ENCODE data around the gene SLC44A2.

Gene SLC44A2

DNA sequence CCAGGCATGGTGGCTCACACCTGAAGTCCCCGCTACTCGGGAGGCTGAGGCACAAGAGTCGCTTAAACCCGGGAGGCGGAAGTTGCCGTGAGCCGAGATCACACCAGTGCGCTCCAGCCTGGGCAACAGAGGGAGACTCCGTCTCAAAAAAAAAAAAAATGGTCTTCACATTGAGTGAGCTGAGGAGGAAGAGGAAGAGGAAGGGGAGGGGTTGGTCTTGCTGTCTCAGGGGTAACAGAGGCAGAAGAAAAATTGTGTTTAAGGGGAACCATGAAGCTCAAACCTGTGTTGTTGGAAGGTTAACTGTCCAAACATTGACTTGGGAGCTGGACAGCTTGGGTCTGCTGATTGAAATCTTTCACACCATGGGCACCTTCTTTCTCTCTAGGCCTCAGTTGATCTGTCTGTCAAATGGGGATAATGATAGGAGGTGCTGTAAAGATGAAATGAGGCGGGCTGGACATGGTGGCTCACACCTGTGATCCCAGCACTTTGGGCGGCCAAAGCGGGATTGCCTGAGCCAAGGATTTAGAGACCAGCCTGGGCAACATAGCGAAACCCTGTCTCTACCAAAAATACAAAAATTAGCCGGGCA, 9.8 kb upstream of the SLC44A2 start:
- no peak for DNase-seq (ENCODE audit: low spot score)

DNA sequence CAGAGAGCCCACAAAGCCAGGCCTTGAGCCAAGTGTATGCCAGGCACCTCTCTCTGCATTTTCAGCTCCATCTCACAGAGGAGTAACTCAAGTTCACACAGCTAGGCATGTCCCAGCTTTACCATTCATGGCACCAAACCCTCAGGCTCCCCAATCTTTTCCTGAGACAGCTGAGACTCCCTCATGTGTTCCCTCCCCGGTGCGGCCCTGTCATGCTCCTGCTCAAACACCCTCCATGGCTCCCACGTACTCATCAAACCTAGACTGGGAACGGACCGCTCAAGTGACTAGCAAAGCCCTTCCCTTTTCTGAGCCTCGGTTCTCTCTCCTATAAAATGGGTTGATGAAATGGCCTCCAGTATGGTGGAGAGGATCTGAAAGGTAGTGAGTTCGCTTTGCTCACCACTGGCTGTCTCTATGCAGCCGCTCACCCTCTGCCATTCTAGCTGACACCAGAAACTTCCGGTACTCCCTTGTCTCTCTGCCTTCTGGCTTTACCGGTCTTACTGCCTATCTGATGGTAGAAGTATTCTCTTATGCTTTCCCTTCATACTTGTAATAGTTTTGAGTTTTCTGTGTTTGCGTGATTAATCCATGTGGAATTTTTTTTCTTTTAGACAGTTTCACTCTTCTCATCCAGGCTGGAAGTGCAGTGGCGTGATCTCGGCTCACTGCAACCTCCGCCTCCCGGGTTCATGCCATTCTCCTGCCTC, 7.8 kb upstream of the SLC44A2 start:
- DNase-seq (ENCODE audit: low spot score), result peak; percentile 34

DNA sequence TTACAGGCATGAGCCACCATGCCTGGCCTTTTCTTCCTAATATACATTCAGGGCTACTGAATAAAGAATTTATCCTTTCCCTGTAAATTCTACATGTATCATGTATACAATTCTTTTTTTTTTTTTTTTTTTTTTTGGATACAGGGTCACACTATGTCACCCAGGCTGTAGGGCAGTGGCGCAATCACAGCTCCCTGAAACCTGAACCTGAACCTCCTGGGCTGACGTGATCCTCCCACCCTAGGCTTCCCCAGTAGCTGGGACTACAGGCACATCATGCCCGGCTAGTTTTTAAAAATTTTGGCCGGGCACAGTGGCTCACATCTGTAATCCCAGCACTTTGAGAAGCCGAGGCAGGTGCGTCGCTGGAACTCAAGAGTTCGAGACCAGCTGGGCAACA, 6.5 kb upstream of the SLC44A2 start:
- DNase-seq (ENCODE audit: low spot score), result no peak

DNA sequence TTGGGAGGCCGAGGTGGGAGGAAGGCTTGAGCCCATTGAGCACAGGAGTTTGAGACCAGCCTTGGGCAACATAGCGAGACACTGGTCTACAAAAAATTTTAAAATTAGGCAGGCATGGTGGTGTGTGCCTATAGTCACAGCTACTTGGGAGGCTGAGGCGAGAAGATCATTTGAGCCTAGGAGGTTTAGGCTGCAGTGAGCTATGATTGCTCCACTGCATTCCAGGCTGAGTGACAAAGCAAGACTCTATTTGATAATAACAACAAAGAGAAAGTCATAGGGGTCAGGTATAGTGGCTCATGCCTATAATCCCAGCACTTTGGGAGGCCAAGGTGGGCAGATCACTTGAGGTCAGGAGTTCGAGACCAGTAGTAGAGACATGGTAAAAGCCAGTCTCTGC, 4.6 kb upstream of the SLC44A2 start:
- no peak for DNase-seq (ENCODE audit: low spot score)

DNA sequence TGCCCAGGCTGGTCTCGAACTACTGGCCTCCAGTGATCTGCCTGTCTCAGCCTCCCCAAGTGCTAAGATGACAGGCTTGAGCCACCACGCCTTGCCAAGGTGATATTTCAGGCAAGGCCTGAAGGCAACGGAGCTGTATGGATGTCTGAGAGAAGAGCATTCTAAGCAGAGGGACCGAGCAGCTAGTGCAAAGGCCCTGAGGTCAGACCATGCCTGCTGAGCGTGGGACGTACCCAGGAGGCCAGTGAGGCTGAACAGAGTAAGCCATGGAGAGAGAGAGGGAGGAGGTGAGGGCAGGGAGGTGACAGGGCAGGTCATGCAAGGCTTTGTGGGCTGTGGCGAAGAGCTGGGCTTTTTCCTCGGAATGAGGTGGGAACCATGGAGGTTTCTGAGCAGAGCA, 3.4 kb upstream of the SLC44A2 start:
- no peak for DNase-seq (ENCODE audit: low spot score)

DNA sequence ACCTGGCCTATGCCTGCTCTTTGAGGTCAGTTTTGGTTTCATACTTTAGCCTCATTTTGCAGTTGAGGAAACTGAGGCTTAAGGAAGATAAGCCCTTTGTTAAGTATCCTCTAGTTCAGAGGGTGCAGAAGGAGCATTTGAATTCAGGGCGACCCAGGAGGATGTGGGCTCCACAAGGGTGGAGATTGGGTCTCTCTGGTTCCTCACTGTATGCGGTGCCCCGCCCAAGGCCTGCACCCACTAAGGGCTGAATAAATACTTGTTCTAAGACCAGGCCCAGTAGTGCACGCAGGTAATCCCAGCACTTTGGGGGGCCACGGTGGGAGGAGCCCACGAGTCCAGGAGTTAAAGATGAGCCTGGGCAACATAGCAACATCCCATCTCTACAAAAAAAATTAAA, 768 bp upstream of the SLC44A2 start:
- no peak for DNase-seq (ENCODE audit: low spot score)

DNA sequence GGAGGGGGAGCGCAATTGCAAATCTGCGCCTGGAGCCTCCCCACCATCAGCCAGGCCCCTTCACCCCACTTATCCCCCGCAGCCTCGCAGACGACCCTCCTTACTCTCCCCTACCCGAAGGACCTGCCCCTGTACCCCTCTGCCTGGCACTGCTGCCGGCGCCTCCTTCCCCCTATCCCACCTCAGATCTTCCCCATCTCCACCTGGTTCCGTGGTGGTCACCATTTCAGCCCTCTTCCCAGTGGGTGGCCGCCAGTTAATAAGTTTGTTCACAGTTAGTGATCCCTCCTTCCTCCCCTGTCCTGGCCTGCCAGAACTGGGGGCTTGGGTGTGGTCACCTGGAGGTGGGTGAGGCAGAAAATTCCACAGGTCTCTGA, 397 bp downstream of the SLC44A2 start:
- DNase-seq (ENCODE audit: low spot score), result no peak

DNA sequence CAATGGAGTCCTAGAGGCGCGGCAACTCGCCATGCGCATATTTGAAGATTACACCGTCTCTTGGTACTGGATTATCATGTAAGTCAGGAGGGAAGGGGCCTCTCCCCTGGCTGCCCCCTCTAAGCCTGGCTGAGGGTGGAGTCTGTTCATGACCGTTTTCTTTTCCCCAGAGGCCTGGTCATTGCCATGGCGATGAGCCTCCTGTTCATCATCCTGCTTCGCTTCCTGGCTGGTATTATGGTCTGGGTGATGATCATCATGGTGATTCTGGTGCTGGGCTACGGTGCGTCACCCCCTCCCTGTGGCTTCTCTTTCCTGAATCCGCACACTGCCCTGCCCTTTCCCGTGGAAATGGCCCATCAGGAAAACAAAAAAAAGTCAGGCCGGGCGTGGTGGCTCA, 6.5 kb downstream of the SLC44A2 start:
- DNase-seq (ENCODE audit: low spot score), result no peak

DNA sequence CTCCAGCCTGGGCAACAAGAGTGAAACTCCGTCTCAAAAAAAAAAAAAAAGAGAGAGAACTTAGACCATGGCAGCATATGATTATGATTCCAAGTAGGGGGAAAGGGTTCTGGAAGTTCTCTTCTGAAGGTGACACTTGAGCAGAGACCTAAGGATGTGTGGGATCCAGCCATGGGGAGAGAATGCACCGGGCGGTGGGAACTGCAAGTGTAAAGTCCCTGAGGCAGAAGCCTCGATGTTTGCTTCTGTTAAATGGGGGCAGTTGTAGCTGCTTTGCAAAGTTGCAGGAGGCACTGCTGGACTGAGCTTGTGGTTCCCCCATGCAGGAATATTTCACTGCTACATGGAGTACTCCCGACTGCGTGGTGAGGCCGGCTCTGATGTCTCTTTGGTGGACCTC, 9.1 kb downstream of the SLC44A2 start:
- no peak for DNase-seq (ENCODE audit: low spot score)

DNA sequence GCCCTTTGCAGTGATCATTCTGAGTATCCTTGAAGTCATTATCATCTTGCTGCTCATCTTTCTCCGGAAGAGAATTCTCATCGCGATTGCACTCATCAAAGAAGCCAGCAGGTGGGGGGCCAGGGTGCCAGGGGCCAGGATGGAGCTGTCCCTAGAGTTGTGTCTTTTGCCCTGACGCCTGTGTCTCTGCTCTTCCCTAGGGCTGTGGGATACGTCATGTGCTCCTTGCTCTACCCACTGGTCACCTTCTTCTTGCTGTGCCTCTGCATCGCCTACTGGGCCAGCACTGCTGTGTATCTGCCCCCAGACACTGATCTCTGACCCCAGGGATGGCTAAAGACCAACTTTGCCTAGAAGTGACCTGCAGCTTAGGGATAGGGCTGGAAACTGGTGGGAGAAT, 9.6 kb downstream of the SLC44A2 start:
- DNase-seq (ENCODE audit: low spot score), result no peak

DNA sequence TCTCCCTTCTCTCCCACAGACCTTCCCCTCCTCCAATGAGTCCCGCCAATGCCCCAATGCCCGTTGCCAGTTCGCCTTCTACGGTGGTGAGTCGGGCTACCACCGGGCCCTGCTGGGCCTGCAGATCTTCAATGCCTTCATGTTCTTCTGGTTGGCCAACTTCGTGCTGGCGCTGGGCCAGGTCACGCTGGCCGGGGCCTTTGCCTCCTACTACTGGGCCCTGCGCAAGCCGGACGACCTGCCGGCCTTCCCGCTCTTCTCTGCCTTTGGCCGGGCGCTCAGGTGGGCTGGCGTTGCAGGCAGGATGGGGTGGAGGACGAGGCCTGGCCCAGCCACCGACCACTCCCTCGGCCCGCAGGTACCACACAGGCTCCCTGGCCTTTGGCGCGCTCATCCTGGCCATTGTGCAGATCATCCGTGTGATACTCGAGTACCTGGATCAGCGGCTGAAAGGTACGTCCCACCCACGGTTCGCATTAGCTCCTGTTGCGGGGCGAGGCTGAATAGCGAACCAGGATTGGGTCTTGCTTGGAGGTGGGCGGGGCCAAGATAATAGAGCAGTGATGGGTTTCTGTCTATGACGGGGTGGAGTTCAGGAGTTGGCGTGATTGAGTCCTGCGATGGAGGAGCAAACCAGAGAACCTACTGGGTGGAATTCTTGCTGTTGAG, 11.1 kb downstream of the SLC44A2 start:
- no peak for DNase-seq (ENCODE audit: low spot score)

DNA sequence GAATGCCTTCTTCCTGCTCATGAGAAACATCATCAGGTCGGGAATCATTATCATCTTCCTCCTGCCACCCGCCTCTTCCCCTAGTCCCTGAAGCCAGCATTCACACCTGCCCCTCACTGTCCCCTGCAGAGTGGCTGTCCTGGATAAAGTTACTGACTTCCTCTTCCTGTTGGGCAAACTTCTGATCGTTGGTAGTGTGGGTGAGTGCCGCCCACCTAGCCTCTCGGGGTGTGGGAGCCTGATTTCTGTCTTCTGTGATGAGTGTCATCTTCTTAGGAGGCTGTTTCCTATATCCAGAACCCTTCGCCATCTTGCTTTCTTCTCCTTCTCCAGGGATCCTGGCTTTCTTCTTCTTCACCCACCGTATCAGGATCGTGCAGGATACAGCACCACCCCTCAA, 12.5 kb downstream of the SLC44A2 start:
- no peak for DNase-seq (ENCODE audit: low spot score)

DNA sequence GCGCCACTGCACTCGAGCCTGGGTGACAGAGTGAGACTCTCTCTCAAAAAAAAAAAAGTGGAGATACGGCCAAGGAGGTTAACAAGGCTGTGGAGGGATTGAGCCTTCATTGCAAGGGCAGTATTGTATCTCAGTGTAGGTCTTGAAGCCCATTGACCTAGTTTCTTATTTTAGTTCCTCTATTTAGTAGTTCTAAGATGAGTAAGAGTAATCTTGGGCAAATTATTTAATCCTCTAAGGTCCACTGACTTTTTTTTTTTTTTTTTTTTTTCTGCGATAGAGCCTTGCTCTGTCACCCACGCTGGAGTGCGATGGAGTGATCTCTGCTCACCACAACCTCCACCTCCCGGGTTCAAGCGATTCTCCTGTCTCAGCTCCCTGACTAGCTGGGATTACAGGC, 14.5 kb downstream of the SLC44A2 start:
- no peak for DNase-seq (ENCODE audit: low spot score)

DNA sequence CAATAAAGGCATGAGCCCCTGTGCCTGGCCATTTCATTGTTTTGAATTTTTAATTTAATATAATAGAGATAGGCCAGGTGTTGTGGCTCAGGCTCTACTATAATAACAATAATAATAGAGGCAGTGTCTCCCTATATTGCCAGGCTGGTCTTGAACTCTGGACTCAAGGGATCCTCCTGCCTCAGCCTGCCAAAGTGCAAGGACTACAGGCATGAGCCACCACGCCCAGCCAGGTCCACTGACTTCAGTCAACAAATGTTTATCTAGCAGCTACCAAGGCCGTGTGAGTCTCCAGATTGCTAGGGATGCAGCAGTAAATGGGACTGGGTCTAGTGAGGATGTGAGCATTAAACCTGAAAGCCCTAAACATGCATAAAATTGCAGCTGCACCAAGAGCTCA, 15.0 kb downstream of the SLC44A2 start:
- DNase-seq (ENCODE audit: low spot score), result no peak

DNA sequence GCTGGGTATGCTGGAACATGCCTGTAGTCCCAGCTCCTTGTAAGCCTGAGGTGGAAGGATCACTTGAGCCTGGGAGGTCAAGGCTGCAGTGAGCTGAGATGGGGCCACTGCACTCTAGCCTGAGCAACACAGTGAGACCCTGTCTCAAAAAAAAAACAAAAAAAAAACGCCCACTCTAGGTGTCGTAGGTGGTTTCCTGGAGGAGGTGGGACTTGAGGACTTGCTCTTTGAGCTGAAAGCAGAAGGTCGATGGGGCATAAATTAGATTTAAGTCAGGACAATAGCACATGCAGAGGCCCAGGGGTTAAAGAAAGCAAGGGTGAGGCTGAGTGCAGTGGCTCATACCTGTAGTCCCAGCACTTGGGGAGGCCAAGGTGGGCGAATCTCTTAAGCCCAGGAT, 15.9 kb downstream of the SLC44A2 start:
- DNase-seq (ENCODE audit: low spot score), result no peak

DNA sequence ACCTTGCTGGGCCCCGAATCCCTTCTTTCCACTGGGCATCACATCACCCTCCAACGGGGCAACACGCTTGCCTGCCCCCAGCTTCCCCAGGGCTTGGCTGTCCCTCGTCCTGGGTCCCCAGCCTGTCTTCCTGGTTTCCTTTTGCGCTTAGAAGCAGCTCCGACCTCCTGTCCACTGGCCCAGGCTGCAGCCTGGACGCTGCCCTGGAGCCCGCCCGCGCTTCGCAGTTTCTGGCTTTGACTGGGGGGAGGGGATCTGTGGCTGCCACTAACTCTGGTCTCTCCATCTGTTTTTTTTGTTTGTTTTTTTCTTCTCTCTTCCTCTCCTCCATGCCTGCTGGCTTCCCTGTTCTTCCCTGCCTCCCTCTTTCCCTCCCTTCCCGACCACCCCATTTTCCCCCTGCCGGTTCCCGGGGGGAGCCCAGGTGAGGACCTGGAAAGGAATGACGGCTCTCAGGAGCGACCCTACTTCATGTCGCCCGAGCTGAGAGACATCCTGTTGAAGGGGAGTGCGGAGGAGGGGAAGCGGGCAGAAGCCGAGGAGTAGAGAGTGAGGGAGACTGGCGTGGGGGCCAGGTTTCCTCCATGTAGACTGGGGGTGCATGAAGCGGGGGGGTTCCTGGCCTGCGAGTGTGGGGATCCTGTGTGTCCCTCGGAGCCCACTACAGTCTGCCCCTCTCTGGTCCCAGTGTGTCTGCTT, 17.3 kb downstream of the SLC44A2 start:
- no peak for DNase-seq (ENCODE audit: low spot score)

DNA sequence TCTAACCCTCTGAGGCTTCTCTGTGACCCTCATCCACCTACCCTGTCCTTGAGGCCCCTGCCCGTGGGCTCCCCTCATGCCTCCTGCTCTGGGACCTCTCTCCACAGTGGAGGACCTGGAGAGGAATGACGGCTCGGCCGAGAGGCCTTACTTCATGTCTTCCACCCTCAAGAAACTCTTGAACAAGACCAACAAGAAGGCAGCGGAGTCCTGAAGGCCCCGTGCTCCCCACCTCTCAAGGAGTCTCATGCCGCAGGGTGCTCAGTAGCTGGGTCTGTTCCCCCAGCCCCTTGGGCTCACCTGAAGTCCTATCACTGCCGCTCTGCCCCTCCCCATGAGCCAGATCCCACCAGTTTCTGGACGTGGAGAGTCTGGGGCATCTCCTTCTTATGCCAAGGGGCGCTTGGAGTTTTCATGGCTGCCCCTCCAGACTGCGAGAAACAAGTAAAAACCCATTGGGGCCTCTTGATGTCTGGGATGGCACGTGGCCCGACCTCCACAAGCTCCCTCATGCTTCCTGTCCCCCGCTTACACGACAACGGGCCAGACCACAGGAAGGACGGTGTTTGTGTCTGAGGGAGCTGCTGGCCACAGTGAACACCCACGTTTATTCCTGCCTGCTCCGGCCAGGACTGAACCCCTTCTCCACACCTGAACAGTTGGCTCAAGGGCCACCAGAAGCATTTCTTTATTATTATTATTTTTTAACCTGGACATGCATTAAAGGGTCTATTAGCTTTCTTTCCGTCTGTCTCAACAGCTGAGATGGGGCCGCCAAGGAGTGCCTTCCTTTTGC, 18.0 kb downstream of the SLC44A2 start:
- no peak for DNase-seq (ENCODE audit: low spot score)

DNA sequence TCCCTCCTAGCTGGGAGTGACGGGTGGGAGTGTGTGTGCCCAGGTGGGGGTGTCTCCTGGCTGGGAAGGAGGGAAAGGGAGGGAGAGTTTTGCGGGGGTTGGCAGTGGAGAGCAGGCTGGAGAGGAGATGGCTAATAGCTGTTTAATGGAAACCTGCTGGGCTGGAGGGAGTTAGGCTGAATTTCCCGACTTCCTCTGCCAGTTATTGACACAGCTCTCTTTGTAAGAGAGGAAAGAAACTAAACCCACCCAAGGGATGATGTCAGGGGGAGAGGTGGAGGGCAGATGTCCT, 18.6 kb downstream of the SLC44A2 start:
- DNase-seq (ENCODE audit: low spot score), result no peak

DNA sequence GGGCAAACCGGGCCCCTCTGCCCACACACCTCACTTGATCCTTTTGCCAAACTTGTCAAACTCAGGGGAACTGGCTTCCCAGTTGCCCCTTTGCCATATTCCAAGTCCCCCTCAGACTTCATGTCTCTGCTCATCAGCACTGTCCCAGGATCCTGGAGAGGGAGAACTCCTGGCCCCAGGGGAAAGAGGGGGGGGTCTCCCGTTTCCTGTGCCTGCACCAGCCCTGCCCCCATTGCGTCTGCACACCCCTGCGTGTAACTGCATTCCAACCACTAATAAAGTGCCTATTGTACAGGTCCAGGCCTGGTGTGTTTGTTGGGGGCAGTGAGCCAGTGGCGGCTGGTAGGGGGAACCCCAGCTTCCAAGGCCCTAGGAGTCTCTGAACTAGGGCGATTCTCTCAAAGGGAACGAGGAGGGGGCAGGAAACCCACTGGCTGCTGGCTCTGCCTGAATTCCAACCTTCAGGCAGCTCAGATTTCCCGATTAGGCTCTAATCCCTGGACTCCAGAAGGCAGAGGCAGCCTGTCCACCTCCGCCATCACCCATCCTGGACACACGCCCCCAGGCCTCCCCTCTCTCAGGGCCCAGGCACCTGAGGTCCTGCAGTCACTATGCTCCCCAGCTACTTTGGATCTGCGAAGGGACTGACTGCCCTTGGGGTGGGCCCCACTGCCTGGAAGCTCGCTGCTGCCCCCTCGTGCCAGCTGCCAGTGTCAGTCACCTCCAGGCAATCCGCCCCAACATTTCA, 19.1 kb downstream of the SLC44A2 start:
- DNase-seq (ENCODE audit: low spot score), result peak; percentile 86

DNA sequence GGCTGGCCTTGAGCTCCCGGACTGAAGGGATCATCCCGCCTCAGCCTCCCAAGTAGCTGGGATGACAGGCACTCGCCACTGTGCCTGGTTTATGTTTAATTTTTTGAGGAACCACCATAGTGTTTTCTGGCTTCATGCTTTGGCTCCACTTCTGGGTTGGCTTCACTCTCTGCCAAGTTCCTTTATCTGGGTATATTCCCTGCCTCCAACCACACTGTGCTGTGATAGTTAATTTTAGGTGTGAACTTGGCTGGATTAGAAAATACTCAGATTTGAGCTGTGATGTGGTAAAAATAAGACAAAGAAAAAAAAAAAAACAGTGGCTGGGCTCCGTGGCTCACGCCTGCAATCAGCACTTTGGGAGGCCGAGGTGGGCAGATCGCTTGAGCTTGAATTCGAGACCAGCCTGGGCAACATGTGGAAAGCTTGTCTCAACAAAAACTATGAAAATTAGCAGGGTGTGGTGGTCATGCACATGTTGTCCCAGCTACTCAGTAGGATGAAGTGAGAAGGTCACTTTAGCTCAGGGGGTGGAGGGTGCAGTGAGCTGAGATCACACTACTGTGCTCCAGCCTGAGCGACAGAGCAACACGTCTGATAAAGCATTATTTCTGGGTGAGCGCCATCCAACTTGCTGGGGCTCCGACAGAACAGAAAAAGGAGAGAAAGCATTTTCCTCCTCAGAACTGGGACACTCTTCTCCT, 21.3 kb downstream of the SLC44A2 start:
- DNase-seq (ENCODE audit: low spot score), result no peak

DNA sequence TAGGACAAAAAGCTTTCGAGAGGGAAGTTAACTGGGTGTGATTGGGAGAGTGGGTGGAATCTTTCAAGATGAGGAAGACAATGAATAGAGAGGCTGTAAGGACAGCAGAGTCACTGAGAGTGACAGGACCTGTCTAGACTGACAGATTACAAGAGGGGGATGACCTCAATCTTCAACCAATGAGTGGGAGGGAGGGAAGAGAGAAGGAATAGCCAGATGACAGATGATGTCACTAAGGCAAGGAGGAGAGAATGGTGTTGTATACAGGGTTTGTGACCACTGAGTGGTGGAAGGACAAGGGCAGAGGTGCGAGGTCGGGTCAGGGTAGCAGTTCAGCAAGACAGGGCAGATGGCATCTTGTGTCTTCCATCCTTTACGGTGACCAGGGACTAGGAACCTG, 23.0 kb downstream of the SLC44A2 start:
- no peak for DNase-seq (ENCODE audit: low spot score)
